HK-2 (cell line): Measurements from ENCODE around the gene RSRC1.
"Not testable (repeated sequence)": the region's sequence is repeated elsewhere in the genome, so short reads cannot be mapped to it uniquely, and the experiment has no call there.

Experiments used
- DNase-seq: peaks from one replicate; pipeline ENCODE4 v3.0.0-alpha.2; 2018; ENCODE audit not compliant: unreplicated experiment

RSRC1 gene

GRCh38 chr3:158228942-158229341 lies 119.1 kb downstream of the RSRC1 start:
- DNase-seq = not testable (repeated sequence)

GRCh38 chr3:158233791-158234190 lies 123.9 kb downstream of the RSRC1 start:
- no peak for DNase-seq

GRCh38 chr3:158244274-158244673 lies 134.4 kb downstream of the RSRC1 start:
- DNase-seq = no peak

- DNase-seq = no peak
Observed at GRCh38 chr3:158247288-158247687, 137.4 kb downstream of the RSRC1 start.

GRCh38 chr3:158248261-158248660 lies 138.4 kb downstream of the RSRC1 start:
- no peak for DNase-seq

GRCh38 chr3:158249183-158249582 lies 139.3 kb downstream of the RSRC1 start:
- no peak for DNase-seq

GRCh38 chr3:158258619-158259018 lies 148.7 kb downstream of the RSRC1 start:
- no peak for DNase-seq

GRCh38 chr3:158260392-158260791 lies 150.5 kb downstream of the RSRC1 start:
- no peak for DNase-seq

- DNase-seq = no peak
Observed at GRCh38 chr3:158261371-158261991, 151.6 kb downstream of the RSRC1 start.

GRCh38 chr3:158264894-158265293 lies 155.0 kb downstream of the RSRC1 start:
- no peak for DNase-seq

- no peak for DNase-seq
Observed at GRCh38 chr3:158267015-158267414, 157.1 kb downstream of the RSRC1 start.

GRCh38 chr3:158269942-158270341 lies 160.1 kb downstream of the RSRC1 start:
- no peak for DNase-seq

- DNase-seq = no peak
Observed at GRCh38 chr3:158272081-158272480, 162.2 kb downstream of the RSRC1 start.

GRCh38 chr3:158273656-158274055 lies 163.8 kb downstream of the RSRC1 start:
- DNase-seq = no peak

GRCh38 chr3:158278187-158278586 lies 168.3 kb downstream of the RSRC1 start:
- DNase-seq = no peak

GRCh38 chr3:158279609-158280008 lies 169.7 kb downstream of the RSRC1 start:
- DNase-seq = no peak

GRCh38 chr3:158295771-158296170 lies 185.9 kb downstream of the RSRC1 start:
- no peak for DNase-seq

- DNase-seq = no peak
Observed at GRCh38 chr3:158297940-158298339, 188.1 kb downstream of the RSRC1 start.

- no peak for DNase-seq
Observed at GRCh38 chr3:158308236-158308928, 198.5 kb downstream of the RSRC1 start.

GRCh38 chr3:158312560-158313141 lies 202.8 kb downstream of the RSRC1 start:
- no peak for DNase-seq

GRCh38 chr3:158313338-158313927 lies 203.5 kb downstream of the RSRC1 start:
- no peak for DNase-seq

GRCh38 chr3:158314426-158315357 lies 204.8 kb downstream of the RSRC1 start:
- no peak for DNase-seq
